Stimulated activated CD4-positive, alpha-beta T cell treated with anti-CD3 and anti-CD28 coated beads, Interleukin-4, amount 100 ng/mL, for 1 hour (primary cell): Measurements from ENCODE around the gene CLEC4G.
"Not testable (repeated sequence)": the region's sequence is repeated elsewhere in the genome, so short reads cannot be mapped to it uniquely, and the experiment has no call there.

Source experiments
- DNase-seq: peaks from one replicate; pipeline ENCODE4 v3.0.0-alpha.2; 2020

The CLEC4G gene

GRCh38 chr19:7746306-7746705, 14.4 kb upstream of the CLEC4G start:
- not testable (repeated sequence) for DNase-seq

- no peak for DNase-seq
These were observed 13.2 kb upstream of the CLEC4G start for GRCh38 chr19:7744871-7745650.

- DNase-seq, result no peak
These were observed 12.4 kb upstream of the CLEC4G start for GRCh38 chr19:7744199-7744786.

- no peak for DNase-seq
These were observed 11.5 kb upstream of the CLEC4G start for GRCh38 chr19:7743425-7743841.

- no peak for DNase-seq
These were observed 11.1 kb upstream of the CLEC4G start for GRCh38 chr19:7742991-7743390.

- DNase-seq, result no peak
These were observed 10.7 kb upstream of the CLEC4G start for GRCh38 chr19:7742575-7742974.

GRCh38 chr19:7740682-7741054, 8.8 kb upstream of the CLEC4G start:
- no peak for DNase-seq

GRCh38 chr19:7739801-7740681, 8.1 kb upstream of the CLEC4G start:
- DNase-seq, result no peak

GRCh38 chr19:7739211-7739755, 7.4 kb upstream of the CLEC4G start:
- DNase-seq, result no peak

- DNase-seq, result peak; percentile 10
These were observed 6.1 kb upstream of the CLEC4G start for GRCh38 chr19:7738023-7738422.

GRCh38 chr19:7737215-7737614, 5.3 kb upstream of the CLEC4G start:
- no peak for DNase-seq

- no peak for DNase-seq
These were observed 4.2 kb upstream of the CLEC4G start for GRCh38 chr19:7736148-7736547.

GRCh38 chr19:7734220-7735203, 2.6 kb upstream of the CLEC4G start:
- DNase-seq, result no peak

- DNase-seq, result no peak
These were observed 1.5 kb upstream of the CLEC4G start for GRCh38 chr19:7733376-7733775.

- no peak for DNase-seq
These were observed 295 bp downstream of the CLEC4G start for GRCh38 chr19:7731615-7732014.

- DNase-seq, result no peak
These were observed 703 bp downstream of the CLEC4G start for GRCh38 chr19:7731218-7731595.

- no peak for DNase-seq
These were observed 1.4 kb downstream of the CLEC4G start for GRCh38 chr19:7730286-7731217.

GRCh38 chr19:7729831-7730285, 2.1 kb downstream of the CLEC4G start:
- peak; percentile 20 for DNase-seq

- DNase-seq, result no peak
These were observed 2.7 kb downstream of the CLEC4G start for GRCh38 chr19:7729211-7729610.

GRCh38 chr19:7725791-7726190, 6.1 kb downstream of the CLEC4G start:
- DNase-seq, result no peak

GRCh38 chr19:7722231-7722651, 9.7 kb downstream of the CLEC4G start:
- DNase-seq, result no peak
